ENCODE data around the gene RAB30.
"Not testable (repeated sequence)": the region's sequence is repeated elsewhere in the genome, so short reads cannot be mapped to it uniquely, and the experiment has no call there.

The RAB30 gene

GRCh38 chr11:83011333-83012167 is 60.1 kb downstream of the RAB30 start:
- DNase-seq (ENCODE audit: low read depth in 1 of 2, low spot score in 1 of 2): no peak

DNA sequence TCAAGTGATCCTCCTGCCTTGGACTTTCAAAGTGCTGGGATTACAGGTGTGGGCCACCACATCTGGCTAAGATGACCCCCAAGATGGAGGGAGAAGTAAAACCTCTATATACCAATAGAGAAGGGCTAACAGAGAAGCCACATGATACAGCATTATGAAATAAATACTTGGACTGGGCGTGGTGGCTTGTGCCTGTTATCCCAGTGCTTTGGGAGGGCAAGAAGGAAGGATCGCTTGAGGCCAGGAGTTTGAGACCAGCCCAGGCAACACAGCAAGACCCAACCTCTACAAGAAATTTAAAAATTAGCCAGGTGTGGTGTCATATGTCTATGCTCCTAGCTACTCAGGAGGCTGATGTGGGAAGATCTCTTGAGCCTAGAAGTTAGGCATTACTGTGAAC is 61.7 kb downstream of the RAB30 start:
- no peak for DNase-seq (ENCODE audit: low read depth in 1 of 2, low spot score in 1 of 2)

GRCh38 chr11:83009136-83009535 is 62.6 kb downstream of the RAB30 start:
- DNase-seq (ENCODE audit: low read depth in 1 of 2, low spot score in 1 of 2): not testable (repeated sequence)

- DNase-seq (ENCODE audit: low read depth in 1 of 2, low spot score in 1 of 2): no peak
Measured at GRCh38 chr11:83008581-83008923, 63.1 kb downstream of the RAB30 start.

DNA sequence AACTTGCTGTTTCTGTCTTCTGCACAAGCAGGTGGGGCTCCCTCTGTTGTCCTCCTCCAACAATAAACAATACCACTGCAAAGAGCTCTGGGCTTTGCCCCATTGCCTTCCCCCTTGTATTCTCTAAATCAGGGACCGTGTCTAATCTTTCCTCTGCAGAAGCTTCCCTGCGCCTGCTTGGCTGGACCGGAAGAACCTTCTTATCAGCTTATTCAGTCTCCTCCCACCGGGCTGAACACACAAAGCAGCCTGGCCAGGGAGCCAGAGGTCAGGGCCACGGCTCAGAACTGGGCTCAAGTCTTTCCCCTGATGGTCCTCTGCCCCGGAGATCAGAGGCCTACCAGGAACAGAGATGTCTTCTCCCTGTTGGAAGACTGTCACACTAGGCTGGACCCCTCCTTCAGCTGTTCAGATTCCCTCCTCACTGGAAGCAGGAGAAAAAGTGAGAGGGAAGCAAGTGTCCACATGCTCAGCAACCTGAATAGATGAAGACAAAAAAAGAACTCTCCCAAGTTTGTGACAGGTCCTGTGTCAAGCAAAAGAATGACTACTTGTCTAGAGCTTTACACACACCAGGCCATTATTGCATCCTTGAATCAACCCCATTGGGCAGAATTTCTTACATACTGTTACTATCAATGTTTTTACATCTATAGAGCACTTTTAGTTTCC is 63.7 kb downstream of the RAB30 start:
- no peak for DNase-seq (ENCODE audit: low read depth in 1 of 2, low spot score in 1 of 2)

GRCh38 chr11:83007477-83007876 is 64.2 kb downstream of the RAB30 start:
- no peak for DNase-seq (ENCODE audit: low read depth in 1 of 2, low spot score in 1 of 2)

GRCh38 chr11:83006877-83007330 is 64.8 kb downstream of the RAB30 start:
- no peak for DNase-seq (ENCODE audit: low read depth in 1 of 2, low spot score in 1 of 2)

- no peak for DNase-seq (ENCODE audit: low read depth in 1 of 2, low spot score in 1 of 2)
Measured at GRCh38 chr11:83004746-83005556, 66.7 kb downstream of the RAB30 start.

DNA sequence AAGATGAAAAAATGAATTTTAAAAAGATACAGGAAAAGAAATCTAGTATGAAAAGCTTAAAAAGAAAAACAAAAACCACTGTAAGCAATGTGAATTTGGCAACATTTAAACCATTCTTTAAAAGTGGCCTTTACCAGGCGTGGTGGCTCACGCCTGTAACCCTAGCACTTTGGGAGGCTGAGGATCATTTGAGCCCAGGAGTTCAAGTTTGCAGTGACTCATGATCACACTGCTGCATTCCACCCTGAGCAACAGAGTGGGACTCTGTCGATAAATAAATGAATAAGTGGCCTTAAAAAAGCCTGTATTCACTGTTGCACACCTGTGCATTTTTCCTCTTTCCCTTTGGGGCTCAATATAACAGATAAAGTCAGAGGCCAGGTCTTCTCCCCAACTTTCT is 69.2 kb downstream of the RAB30 start:
- DNase-seq (ENCODE audit: low read depth in 1 of 2, low spot score in 1 of 2): no peak

GRCh38 chr11:83002053-83002452 is 69.6 kb downstream of the RAB30 start:
- no peak for DNase-seq (ENCODE audit: low read depth in 1 of 2, low spot score in 1 of 2)

- DNase-seq (ENCODE audit: low read depth in 1 of 2, low spot score in 1 of 2): no peak
Measured at GRCh38 chr11:83000381-83000780, 71.3 kb downstream of the RAB30 start.

DNA sequence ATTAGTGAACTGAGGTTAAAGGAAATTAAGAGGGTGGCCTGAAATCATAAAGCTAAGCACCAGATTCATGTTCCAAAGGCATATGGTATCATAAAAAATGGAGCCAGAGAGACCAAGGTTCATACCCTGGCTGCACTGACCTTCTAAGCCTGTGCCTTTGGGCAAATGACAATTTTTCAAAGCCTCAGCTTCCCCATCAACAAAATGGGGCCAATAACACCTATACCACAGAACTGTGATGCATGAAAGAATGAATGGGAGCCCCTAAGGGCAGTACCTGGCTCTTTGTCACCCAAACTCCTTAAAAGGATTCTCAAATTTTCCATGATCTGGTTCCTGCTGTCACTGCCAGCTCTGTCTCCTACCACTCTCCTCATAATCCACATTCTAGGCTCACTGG is 72.5 kb downstream of the RAB30 start:
- DNase-seq (ENCODE audit: low read depth in 1 of 2, low spot score in 1 of 2): no peak

GRCh38 chr11:82998697-82999096 is 73.0 kb downstream of the RAB30 start:
- DNase-seq (ENCODE audit: low read depth in 1 of 2, low spot score in 1 of 2): no peak

DNA sequence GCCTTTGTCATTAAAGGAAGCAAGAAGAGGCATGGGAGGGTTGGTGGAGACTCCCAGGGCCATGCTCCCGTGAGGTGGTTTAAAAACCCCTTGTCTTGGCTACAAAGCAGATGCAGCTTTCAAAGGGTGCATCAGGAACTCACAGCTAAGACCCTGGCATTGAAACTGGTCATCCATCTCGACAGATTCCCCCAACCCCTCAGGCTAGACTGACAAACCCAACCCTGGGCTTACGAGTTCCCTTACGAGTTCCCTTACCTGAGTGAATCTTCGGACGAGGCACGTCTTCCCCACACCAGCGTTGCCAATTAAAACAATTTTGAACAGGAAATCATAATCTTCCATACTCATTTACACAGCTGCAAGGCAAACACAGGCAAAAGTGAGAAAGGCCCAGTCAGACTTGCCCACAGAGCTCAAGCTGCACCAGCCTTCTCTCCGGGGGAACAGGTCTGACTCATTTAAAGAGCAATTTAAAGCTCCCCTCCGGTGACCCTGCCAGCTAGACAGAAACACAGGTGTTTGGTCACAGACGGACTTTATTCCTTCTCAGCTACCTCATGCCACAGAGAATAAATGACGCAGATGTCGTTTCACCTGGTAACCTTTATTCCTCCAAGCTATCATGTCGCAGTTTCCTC is 74.6 kb downstream of the RAB30 start:
- DNase-seq (ENCODE audit: low read depth in 1 of 2, low spot score in 1 of 2): no peak

GRCh38 chr11:82995754-82996398 is 75.8 kb downstream of the RAB30 start:
- no peak for DNase-seq (ENCODE audit: low read depth in 1 of 2, low spot score in 1 of 2)

- DNase-seq (ENCODE audit: low read depth in 1 of 2, low spot score in 1 of 2): no peak
Measured at GRCh38 chr11:82995235-82995634, 76.5 kb downstream of the RAB30 start.

DNA sequence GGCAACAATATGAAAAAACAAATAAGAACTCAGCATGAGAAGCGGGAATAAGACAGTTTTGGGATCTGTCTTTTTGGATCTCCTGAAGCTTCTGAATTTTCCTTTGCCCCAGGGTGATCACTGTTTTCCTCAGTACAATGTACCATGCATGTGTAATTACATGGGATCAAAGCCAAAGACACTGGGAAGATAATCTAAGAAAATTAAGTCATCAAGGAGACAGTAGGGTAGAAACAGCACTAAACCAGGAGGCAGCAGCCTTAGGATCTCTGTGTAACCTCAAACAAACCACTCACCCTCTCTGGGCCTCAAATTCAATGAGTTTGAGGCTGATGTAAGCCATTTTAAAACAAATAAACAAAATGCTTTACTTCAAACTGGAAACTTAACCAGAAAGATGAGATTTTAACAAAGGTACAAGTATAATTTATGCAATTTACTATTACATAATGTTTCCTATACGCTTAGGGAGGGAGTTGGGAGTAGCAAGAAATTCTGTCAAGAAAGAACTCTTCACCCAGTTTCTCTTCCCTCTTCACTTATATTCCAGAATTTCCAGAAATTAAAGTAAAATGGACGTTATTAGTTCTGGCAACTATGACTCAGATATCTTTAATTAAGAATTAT is 77.0 kb downstream of the RAB30 start:
- DNase-seq (ENCODE audit: low read depth in 1 of 2, low spot score in 1 of 2): no peak

DNA sequence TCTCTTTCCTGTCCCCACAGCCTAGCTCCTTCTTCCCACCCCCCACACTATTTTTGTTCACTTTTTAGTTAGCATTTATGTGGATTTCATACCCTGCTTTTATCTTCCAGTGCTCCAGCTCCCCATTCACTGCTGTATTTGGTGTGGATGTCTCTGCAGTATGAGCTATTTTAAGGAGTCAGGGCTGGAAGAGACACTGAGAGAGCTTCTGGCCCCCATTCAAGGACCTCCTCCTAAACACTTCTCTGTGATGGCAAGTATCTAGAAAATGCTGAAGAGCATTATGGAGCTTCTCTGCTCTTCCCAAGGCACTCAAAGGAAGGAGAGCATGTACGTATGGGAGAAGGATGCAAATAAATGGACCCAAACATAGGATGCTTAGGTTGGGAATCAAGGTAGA is 79.5 kb downstream of the RAB30 start:
- no peak for DNase-seq (ENCODE audit: low read depth in 1 of 2, low spot score in 1 of 2)

DNA sequence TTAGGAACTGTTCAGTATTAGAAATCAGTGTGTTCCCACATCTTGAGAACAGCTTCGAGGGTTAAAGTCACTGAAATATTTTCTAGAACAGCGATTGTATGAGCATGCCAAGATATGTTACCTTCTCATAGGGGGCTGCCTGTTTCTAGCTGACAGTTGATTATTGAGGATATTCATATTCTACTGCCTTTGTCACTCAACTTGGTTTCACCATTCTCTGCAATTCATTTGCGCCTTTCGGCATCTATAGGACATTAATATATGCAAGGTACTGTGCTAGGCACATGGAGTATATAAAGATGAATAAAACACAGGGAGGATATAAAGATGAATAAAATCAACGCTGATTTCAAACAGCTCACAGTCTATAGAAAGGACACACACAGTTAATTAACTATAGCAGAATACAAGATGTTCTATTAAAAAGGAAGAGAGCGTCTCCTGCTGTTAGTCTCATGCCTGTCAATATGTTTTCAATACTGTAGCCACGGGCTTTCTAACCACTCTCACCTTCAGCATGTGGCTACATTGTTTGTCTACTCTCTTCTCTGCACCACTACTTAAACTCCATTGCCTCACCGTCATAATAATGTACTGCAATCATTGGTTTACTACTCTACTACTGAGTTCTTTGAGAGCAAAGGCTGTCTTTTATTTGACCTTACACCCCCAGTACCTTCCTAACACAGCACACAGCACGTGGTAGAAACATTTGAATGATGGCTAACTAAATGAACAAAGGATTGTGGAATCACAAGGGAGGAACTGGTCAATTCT is 81.9 kb downstream of the RAB30 start:
- DNase-seq (ENCODE audit: low read depth in 1 of 2, low spot score in 1 of 2): no peak
